ENCODE results near the gene PYGM. TPM values are rescaled to one million over a fixed set of nuclear protein-coding genes. Genes with fewer than 3 reads are reported as not detected.

PYGM gene
- total and polyA plus RNA-seq, 2 experiments from 2014 or later, result 1.5 to 3.9 TPM

DNA sequence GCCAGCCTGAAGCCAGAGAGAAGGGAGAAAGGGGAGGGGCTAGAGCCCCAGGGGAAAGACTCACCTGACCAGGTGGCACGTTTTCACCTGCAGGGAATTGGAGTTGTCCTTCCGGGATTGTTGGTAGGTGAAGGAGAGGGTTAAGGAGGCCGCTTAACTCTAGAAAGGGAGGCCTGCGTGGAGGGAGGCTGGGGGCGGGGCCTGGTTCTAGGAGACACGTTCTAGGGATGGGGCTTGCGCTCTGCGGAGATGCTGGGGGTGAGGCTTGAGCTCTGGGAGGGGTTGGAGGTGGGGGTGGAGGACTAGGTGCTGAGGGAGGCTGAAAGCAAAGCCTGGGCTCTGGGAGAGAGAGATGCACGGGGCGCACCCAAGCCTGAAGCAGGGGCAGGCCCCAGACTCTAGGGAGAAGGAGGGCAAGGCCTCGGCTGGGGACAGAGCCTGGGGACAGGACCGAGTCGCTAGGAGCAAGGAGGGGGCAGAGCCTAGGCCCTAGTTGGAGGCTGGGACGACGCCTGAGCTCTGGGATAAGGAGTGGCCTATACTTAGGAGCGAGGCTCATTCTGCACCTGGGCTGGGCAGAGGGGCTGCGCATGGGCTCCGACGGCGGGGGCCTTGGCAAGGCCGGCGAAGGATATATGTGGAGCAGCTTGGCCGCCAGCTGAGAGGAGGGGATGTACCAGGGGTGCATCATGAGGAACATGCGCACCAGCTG lies 18.2 kb downstream of the PYGM start (continued):
- TF ChIP-seq, protein P1, sequence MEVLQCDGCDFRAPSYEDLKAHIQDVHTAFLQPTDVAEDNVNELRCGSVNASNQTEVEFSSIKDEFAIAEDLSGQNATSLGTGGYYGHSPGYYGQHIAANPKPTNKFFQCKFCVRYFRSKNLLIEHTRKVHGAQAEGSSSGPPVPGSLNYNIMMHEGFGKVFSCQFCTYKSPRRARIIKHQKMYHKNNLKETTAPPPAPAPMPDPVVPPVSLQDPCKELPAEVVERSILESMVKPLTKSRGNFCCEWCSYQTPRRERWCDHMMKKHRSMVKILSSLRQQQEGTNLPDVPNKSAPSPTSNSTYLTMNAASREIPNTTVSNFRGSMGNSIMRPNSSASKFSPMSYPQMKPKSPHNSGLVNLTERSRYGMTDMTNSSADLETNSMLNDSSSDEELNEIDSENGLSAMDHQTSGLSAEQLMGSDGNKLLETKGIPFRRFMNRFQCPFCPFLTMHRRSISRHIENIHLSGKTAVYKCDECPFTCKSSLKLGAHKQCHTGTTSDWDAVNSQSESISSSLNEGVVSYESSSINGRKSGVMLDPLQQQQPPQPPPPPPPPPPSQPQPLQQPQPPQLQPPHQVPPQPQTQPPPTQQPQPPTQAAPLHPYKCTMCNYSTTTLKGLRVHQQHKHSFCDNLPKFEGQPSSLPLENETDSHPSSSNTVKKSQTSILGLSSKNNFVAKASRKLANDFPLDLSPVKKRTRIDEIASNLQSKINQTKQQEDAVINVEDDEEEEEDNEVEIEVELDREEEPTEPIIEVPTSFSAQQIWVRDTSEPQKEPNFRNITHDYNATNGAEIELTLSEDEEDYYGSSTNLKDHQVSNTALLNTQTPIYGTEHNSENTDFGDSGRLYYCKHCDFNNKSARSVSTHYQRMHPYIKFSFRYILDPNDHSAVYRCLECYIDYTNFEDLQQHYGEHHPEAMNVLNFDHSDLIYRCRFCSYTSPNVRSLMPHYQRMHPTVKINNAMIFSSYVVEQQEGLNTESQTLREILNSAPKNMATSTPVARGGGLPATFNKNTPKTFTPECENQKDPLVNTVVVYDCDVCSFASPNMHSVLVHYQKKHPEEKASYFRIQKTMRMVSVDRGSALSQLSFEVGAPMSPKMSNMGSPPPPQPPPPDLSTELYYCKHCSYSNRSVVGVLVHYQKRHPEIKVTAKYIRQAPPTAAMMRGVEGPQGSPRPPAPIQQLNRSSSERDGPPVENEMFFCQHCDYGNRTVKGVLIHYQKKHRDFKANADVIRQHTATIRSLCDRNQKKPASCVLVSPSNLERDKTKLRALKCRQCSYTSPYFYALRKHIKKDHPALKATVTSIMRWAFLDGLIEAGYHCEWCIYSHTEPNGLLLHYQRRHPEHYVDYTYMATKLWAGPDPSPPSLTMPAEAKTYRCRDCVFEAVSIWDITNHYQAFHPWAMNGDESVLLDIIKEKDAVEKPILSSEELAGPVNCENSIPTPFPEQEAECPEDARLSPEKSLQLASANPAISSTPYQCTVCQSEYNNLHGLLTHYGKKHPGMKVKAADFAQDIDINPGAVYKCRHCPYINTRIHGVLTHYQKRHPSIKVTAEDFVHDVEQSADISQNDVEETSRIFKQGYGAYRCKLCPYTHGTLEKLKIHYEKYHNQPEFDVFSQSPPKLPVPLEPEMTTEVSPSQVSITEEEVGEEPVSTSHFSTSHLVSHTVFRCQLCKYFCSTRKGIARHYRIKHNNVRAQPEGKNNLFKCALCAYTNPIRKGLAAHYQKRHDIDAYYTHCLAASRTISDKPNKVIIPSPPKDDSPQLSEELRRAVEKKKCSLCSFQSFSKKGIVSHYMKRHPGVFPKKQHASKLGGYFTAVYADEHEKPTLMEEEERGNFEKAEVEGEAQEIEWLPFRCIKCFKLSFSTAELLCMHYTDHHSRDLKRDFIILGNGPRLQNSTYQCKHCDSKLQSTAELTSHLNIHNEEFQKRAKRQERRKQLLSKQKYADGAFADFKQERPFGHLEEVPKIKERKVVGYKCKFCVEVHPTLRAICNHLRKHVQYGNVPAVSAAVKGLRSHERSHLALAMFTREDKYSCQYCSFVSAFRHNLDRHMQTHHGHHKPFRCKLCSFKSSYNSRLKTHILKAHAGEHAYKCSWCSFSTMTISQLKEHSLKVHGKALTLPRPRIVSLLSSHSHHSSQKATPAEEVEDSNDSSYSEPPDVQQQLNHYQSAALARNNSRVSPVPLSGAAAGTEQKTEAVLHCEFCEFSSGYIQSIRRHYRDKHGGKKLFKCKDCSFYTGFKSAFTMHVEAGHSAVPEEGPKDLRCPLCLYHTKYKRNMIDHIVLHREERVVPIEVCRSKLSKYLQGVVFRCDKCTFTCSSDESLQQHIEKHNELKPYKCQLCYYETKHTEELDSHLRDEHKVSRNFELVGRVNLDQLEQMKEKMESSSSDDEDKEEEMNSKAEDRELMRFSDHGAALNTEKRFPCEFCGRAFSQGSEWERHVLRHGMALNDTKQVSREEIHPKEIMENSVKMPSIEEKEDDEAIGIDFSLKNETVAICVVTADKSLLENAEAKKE (CRISPR knock-in tag; IDR thresholded peaks at IDR 0.05), result no peak
- TF ChIP-seq JUNB (IDR thresholded peaks at IDR 0.05; ENCODE audit: unreplicated experiment) (no peak), CREB1 (CRISPR knock-in tag; IDR thresholded peaks at IDR 0.05; ENCODE audit: low read depth) (0 out of 2 replicates have a peak, but pooled peaks have one; percentile 21), POLR2AphosphoS5 (IDR thresholded peaks at IDR 0.05; ENCODE audit: low read depth) (peak; percentile 32; the same call in 1 of the 2 replicates), STAT1 (IDR thresholded peaks at IDR 0.05; ENCODE audit: unreplicated experiment) (no peak), EZH2 (IDR thresholded peaks at IDR 0.05; ENCODE audit: low read depth, unreplicated experiment) (no peak)

DNA sequence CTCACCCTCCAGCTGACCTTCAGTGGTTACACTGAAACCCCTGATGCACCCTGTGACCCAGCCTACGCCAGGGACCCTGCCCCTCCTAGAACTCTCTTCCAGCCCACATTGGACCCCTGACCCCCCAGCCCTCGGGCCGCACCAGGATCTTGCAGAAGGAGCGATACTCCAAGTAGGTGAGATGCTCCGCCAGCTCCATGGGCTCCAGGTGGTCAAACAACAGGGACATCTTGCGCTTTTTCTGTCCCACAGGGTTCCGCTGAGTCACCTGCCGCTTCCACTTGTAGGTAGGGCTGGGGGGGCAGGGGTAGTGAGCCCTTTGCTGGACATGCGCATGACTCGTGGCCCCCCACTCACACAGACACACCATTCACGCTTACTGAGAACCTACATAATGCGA lies 19.9 kb downstream of the PYGM start:
- H3K4me1 Mint-ChIP-seq, result peaks cover 35% of the 10 kb centered on the region
- no peak for TF ChIP-seq ZNF331 (CRISPR knock-in tag; IDR thresholded peaks at IDR 0.05; ENCODE audit: low read depth)
- TF ChIP-seq ZNF114 (CRISPR knock-in tag; IDR thresholded peaks at IDR 0.05), result no peak
- TF ChIP-seq, protein P2, sequence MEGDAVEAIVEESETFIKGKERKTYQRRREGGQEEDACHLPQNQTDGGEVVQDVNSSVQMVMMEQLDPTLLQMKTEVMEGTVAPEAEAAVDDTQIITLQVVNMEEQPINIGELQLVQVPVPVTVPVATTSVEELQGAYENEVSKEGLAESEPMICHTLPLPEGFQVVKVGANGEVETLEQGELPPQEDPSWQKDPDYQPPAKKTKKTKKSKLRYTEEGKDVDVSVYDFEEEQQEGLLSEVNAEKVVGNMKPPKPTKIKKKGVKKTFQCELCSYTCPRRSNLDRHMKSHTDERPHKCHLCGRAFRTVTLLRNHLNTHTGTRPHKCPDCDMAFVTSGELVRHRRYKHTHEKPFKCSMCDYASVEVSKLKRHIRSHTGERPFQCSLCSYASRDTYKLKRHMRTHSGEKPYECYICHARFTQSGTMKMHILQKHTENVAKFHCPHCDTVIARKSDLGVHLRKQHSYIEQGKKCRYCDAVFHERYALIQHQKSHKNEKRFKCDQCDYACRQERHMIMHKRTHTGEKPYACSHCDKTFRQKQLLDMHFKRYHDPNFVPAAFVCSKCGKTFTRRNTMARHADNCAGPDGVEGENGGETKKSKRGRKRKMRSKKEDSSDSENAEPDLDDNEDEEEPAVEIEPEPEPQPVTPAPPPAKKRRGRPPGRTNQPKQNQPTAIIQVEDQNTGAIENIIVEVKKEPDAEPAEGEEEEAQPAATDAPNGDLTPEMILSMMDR (conservative IDR thresholded peaks at IDR 0.05; ENCODE audit: low read depth in 2 of 2), result no peak
- TF ChIP-seq POLR2AphosphoS5 (IDR thresholded peaks at IDR 0.05; ENCODE audit: low read depth), result no peak
- TF ChIP-seq, protein P3, sequence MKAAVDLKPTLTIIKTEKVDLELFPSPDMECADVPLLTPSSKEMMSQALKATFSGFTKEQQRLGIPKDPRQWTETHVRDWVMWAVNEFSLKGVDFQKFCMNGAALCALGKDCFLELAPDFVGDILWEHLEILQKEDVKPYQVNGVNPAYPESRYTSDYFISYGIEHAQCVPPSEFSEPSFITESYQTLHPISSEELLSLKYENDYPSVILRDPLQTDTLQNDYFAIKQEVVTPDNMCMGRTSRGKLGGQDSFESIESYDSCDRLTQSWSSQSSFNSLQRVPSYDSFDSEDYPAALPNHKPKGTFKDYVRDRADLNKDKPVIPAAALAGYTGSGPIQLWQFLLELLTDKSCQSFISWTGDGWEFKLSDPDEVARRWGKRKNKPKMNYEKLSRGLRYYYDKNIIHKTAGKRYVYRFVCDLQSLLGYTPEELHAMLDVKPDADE (IDR thresholded peaks at IDR 0.05), result no peak

More for the DNA sequence above, 19.9 kb downstream of the PYGM start:
- Histone ChIP-seq H3K4me2 (peak overlapping the region; percentile 67; the same call in 1 of the 2 replicates), H3K4me1 (ENCODE audit: insufficient read depth) (peaks cover 41% of the 10 kb centered on the region), H3K36me3 (ENCODE audit: insufficient read depth) (no peaks in the 10 kb centered on the region), H2AFZ (no peak overlapping the region), H3K27me3 (ENCODE audit: insufficient read depth) (peaks cover 34% of the 10 kb centered on the region), H3F3A (replicated peaks; ENCODE audit: low read depth) (peaks cover 10% of the 10 kb centered on the region; the same call in 1 of the 2 replicates), H4K20me1 (replicated peaks; ENCODE audit: insufficient read depth) (no peaks in the 10 kb centered on the region), H3K9me2 (ENCODE audit: insufficient read depth) (no peaks in the 10 kb centered on the region), H3K27ac (ENCODE audit: low read depth) (no peak overlapping the region), H3K79me2 (replicated peaks; ENCODE audit: insufficient read depth) (no peaks in the 10 kb centered on the region), H3K4me3 (no peak overlapping the region)
- Mint-ChIP-seq H3K9me3 (no peaks in the 10 kb centered on the region), H3K36me3 (ENCODE audit: low read depth) (peaks cover 43% of the 10 kb centered on the region), H3K27ac (no peak overlapping the region), H3K4me3 (no peak overlapping the region; the same call in 2 of the 3 replicates), H3K27me3 (ENCODE audit: insufficient read depth, low read depth, poor library complexity) (peaks cover 40% of the 10 kb centered on the region)
- DNase-seq (ENCODE audit: low spot score), result no peak
- no peak for ATAC-seq

All from GM23338 (cell line).